GM12872 (cell line): ENCODE measurements around the gene RGS18.

Source experiments
- CTCF ChIP-seq: IDR thresholded peaks from 3 replicates; pipeline ENCODE4 v1.5.1; 2011; ENCODE audit warnings: low read depth, mild to moderate bottlenecking, low read length, moderate library complexity; ENCODE audit not compliant: insufficient read depth

Gene RGS18

GRCh38 chr1:192126030-192126619 lies 32.1 kb upstream of the RGS18 start:
- no peak for TF ChIP-seq CTCF

- no peak for TF ChIP-seq CTCF
These were observed 28.1 kb upstream of the RGS18 start for GRCh38 chr1:192130175-192130574.

- no peak for TF ChIP-seq CTCF
These were observed 26.3 kb upstream of the RGS18 start for GRCh38 chr1:192131914-192132313.

GRCh38 chr1:192133350-192133926 lies 24.8 kb upstream of the RGS18 start:
- no peak for TF ChIP-seq CTCF

- TF ChIP-seq CTCF, result no peak
These were observed 17.9 kb upstream of the RGS18 start for GRCh38 chr1:192140382-192140781.

- TF ChIP-seq CTCF, result no peak
These were observed 11.0 kb upstream of the RGS18 start for GRCh38 chr1:192147221-192147620.

GRCh38 chr1:192147696-192148095 lies 10.6 kb upstream of the RGS18 start:
- TF ChIP-seq CTCF, result no peak
